B cell (primary cell): ENCODE results near the gene PPP1R12B. TPM values are rescaled to one million over a fixed set of nuclear protein-coding genes. Genes with fewer than 3 reads are reported as not detected.
"Not testable (repeated sequence)": the region's sequence is repeated elsewhere in the genome, so short reads cannot be mapped to it uniquely, and the experiment has no call there.

Source experiments
- ATAC-seq: fragments of 200-7000 bp; cut with Tn5 transposase; one replicate; pipeline ENCODE4 v1.10.0; 2021; ENCODE audit warnings: low read depth, mild to moderate bottlenecking, moderate number of reproducible peaks, moderate library complexity
- CTCF ChIA-PET: fragments of 350-600 bp; sonication (Branson Sonifier 250); formaldehyde crosslinking; loops from one replicate; lab custom pipeline; 2021; ENCODE audit warnings: antibody characterized with exemption, inconsistent platforms; lab: Charles Lee
- POLR2A ChIA-PET: fragments of 350-600 bp; sonication (Branson Sonifier 250); formaldehyde crosslinking; loops from one replicate; lab custom pipeline; 2021; ENCODE audit warnings: antibody characterized with exemption; lab: Charles Lee
- DNase-seq: peaks from one replicate; pipeline ENCODE4 v3.0.0; 2013
- H2AFZ ChIP-seq: 2 replicates; pipeline ENCODE4 v1.6.1; 2012; ENCODE audit warnings: mild to moderate bottlenecking, low read depth, low read length; ENCODE audit not compliant: insufficient read depth, poor library complexity, severe bottlenecking
- H3K27ac ChIP-seq, 2 donors: 1 replicate in 1 of 2; 2 replicates in 1 of 2; pipeline ENCODE4 v1.5.1; 2012 to 2013; ENCODE audit warnings: low read length in 2 of 2, mild to moderate bottlenecking in 2 of 2, moderate library complexity in 1 of 2
- H3K27me3 ChIP-seq, 4 experiments: fragments of 200-600 bp in 1 of 4; sonication (generic) in 1 of 4; replicated peaks in 1 of 4; 1 replicate in 2 of 4; 2 replicates in 2 of 4; pipeline versions ENCODE4 v1.6.1 to v1.7.0; 2013 to 2016; ENCODE audit warnings: low read length in 3 of 4, mild to moderate bottlenecking in 2 of 4, mixed read lengths in 1 of 4, moderate library complexity in 1 of 4; ENCODE audit not compliant: insufficient read depth in 4 of 4, control insufficient read depth in 3 of 4; ENCODE audit errors: control extremely low read depth in 1 of 4
- H3K36me3 ChIP-seq, 2 experiments: replicated peaks in 1 of 2; 1 replicate in 1 of 2; 2 replicates in 1 of 2; pipeline versions ENCODE4 v1.6.1 to v1.7.1; 2013; ENCODE audit warnings: low read length in 1 of 2; ENCODE audit not compliant: insufficient read depth in 2 of 2, control insufficient read depth in 1 of 2; ENCODE audit errors: control extremely low read depth in 1 of 2, extremely low read depth in 1 of 2
- H3K4me1 ChIP-seq, 2 donors: fragments of 200-600 bp in 1 of 2; sonication (generic) in 1 of 2; 1 replicate in 1 of 2; 2 replicates in 1 of 2; pipeline versions ENCODE4 v1.5.1 to v1.6.1; 2013 to 2017; ENCODE audit warnings: low read length in 2 of 2; ENCODE audit not compliant: control insufficient read depth in 2 of 2, insufficient read depth in 2 of 2
- H3K4me2 ChIP-seq: replicated peaks from 2 replicates; pipeline ENCODE3; 2012; ENCODE audit warnings: mild to moderate bottlenecking, low read depth, low read length; ENCODE audit not compliant: poor library complexity, severe bottlenecking
- H3K4me3 ChIP-seq, 5 experiments: fragments of 200-600 bp in 1 of 5; sonication (generic) in 1 of 5; 1 replicate in 3 of 5; 2 replicates in 2 of 5; pipeline versions ENCODE4 v1.5.1 to v1.7.0; 2011 to 2016; ENCODE audit warnings: low read length in 4 of 5, mild to moderate bottlenecking in 4 of 5, low read depth in 2 of 5, control low read depth in 1 of 5, moderate library complexity in 1 of 5; ENCODE audit not compliant: insufficient read depth in 1 of 5; ENCODE audit errors: control extremely low read depth in 1 of 5, extremely low read depth in 1 of 5
- H3K79me2 ChIP-seq: fragments of 200-600 bp; sonication (generic); one replicate; pipeline ENCODE4 v1.6.0; 2016; ENCODE audit warnings: low read length; ENCODE audit not compliant: control insufficient read depth, insufficient read depth
- H3K9ac ChIP-seq: fragments of 200-600 bp; sonication (generic); 2 replicates; pipeline ENCODE4 v1.6.1; 2017; ENCODE audit warnings: mild to moderate bottlenecking, low read length, moderate library complexity
- H3K9me3 ChIP-seq, 3 donors: one replicate each; pipeline versions ENCODE4 v1.6.1 to v1.7.1; 2013; ENCODE audit warnings: low read length in 2 of 3; ENCODE audit not compliant: control insufficient read depth in 2 of 3, insufficient read depth in 1 of 3; ENCODE audit errors: control extremely low read depth in 1 of 3
- H4K20me1 ChIP-seq: 2 replicates; pipeline ENCODE4 v1.6.0; 2012; ENCODE audit warnings: mild to moderate bottlenecking, low read length; ENCODE audit not compliant: insufficient read depth, control insufficient read depth, poor library complexity, severe bottlenecking
- H3K27ac Mint-ChIP-seq: one replicate; pipeline ENCODE4 v1.8.0; 2021; ENCODE audit warnings: mixed read lengths
- H3K27me3 Mint-ChIP-seq: one replicate; pipeline ENCODE4 v1.8.0; 2021; ENCODE audit warnings: mixed read lengths
- H3K4me1 Mint-ChIP-seq: one replicate; pipeline ENCODE4 v1.8.0; 2021; ENCODE audit warnings: mixed read lengths
- H3K4me3 Mint-ChIP-seq: one replicate; pipeline ENCODE4 v1.8.0; 2021; ENCODE audit warnings: mixed read lengths
- H3K9me3 Mint-ChIP-seq: one replicate; pipeline ENCODE4 v1.8.0; 2022; ENCODE audit warnings: mixed read lengths; ENCODE audit not compliant: insufficient read depth
- CTCF ChIP-seq: fragments of 200-600 bp; IDR thresholded peaks from one replicate; pipeline ENCODE4 v1.8.0; 2022; ENCODE audit warnings: antibody characterized with exemption, mild to moderate bottlenecking
- EZH2 ChIP-seq: IDR thresholded peaks from 2 replicates; pipeline ENCODE4 v1.6.1; 2012; ENCODE audit warnings: borderline replicate concordance, low read depth, mild to moderate bottlenecking, moderate library complexity, low read length; ENCODE audit not compliant: insufficient read depth, poor library complexity, severe bottlenecking
- WGBS: methylation state at CpG from one replicate; pipeline ENCODE4 v1.1.5; 2013; ENCODE audit warnings: missing lambda C conversion rate; ENCODE audit not compliant: insufficient coverage; 5-methylcytosine and 5-hydroxymethylcytosine counted together
- intact Hi-C: fragments of 100-400 bp; cut with micrococcal nuclease; formaldehyde crosslinking; loops from one replicate; pipeline ENCODE4 v1.10.0; 2022
- polyA plus RNA-seq: library from polyadenylated mRNA; depleted of rRNA; stranded (reverse); fragments of >200 nt; gene quantifications from 2 replicates; pipeline ENCODE4 v1.2.3, GENCODE V29; 2012
- total RNA-seq, 2 donors: library from RNA; stranded (reverse); fragments of 120-200 nt in 1 of 2; gene quantifications; 1 replicate in 1 of 2; 2 replicates in 1 of 2; pipeline versions ENCODE4 v1.2.3 to v1.2.4, GENCODE V29; 2013 to 2022

Gene PPP1R12B
- total and polyA plus RNA-seq, 2 donors (not counting 1 experiment from before 2014, with no cell fraction given) = 7.1 to 49.6 TPM

GRCh38 chr1:202632241-202632640 lies 283.7 kb downstream of the PPP1R12B start:
- no peaks in the 10 kb centered on the region for H3K79me2 ChIP-seq
- H3K4me2 ChIP-seq = no peak overlapping the region
- no peak overlapping the region for H3K4me3 Mint-ChIP-seq
- H3K4me3 ChIP-seq = no peak overlapping the region
- intact Hi-C loops = no loop called here
- no peak overlapping the region for H2AFZ ChIP-seq
- DNase-seq (no peak), ATAC-seq (no peak)
- H3K4me1 Mint-ChIP-seq = peaks cover 44% of the 10 kb centered on the region
- H3K9ac ChIP-seq = no peak overlapping the region
- H3K4me1 ChIP-seq = peaks cover 49% of the 10 kb centered on the region in 2 donors
- H3K36me3 ChIP-seq = no peaks in the 10 kb centered on the region
- H3K9me3 ChIP-seq = no peaks in the 10 kb centered on the region
- peaks cover 0 to 49% (median 3%) of the 10 kb centered on the region in 4 experiments for H3K27me3 ChIP-seq
- no peaks in the 10 kb centered on the region for H4K20me1 ChIP-seq
- CTCF ChIA-PET = no interaction called here
- H3K27me3 Mint-ChIP-seq = peaks cover 44% of the 10 kb centered on the region
- H3K27ac Mint-ChIP-seq = no peak overlapping the region
- H3K27ac ChIP-seq = no peak overlapping the region
- no peak for TF ChIP-seq CTCF
- no peak for TF ChIP-seq EZH2
- POLR2A ChIA-PET = no interaction called here
- WGBS = 92% methylated on average over 10 of the region's 10 CpGs
- H3K9me3 Mint-ChIP-seq = no peaks in the 10 kb centered on the region

GRCh38 chr1:202636171-202636570 lies 287.7 kb downstream of the PPP1R12B start:
- H3K9ac ChIP-seq, H3K9me3 ChIP-seq, DNase-seq, H3K4me1 ChIP-seq, H3K4me3 Mint-ChIP-seq, intact Hi-C loops, CTCF ChIA-PET, H3K36me3 ChIP-seq, H3K4me1 Mint-ChIP-seq, ATAC-seq, H3K9me3 Mint-ChIP-seq, H2AFZ ChIP-seq, H3K27ac Mint-ChIP-seq, H3K4me3 ChIP-seq, H4K20me1 ChIP-seq, H3K4me2 ChIP-seq, H3K79me2 ChIP-seq, H3K27ac ChIP-seq, POLR2A ChIA-PET: not testable (repeated sequence)
- H3K27me3 Mint-ChIP-seq = peaks cover 65% of the 10 kb centered on the region
- WGBS = no CpG with 5 or more reads among the region's 3 CpGs
- H3K27me3 ChIP-seq = peaks cover 0 to 63% (median 11%) of the 10 kb centered on the region in 4 experiments

GRCh38 chr1:202637321-202638018 lies 289.0 kb downstream of the PPP1R12B start:
- DNase-seq, H3K9me3 ChIP-seq, H3K4me1 ChIP-seq, H2AFZ ChIP-seq, POLR2A ChIA-PET, H3K4me3 ChIP-seq, H4K20me1 ChIP-seq, H3K9me3 Mint-ChIP-seq, H3K9ac ChIP-seq, H3K4me1 Mint-ChIP-seq, ATAC-seq, H3K27ac Mint-ChIP-seq, H3K79me2 ChIP-seq, CTCF ChIA-PET, H3K4me3 Mint-ChIP-seq, H3K27ac ChIP-seq, intact Hi-C loops, H3K36me3 ChIP-seq, H3K4me2 ChIP-seq: not testable (repeated sequence)
- H3K27me3 ChIP-seq = peaks cover 0 to 64% (median 21%) of the 10 kb centered on the region in 4 experiments
- WGBS = 82% methylated on average over 16 of the region's 16 CpGs
- H3K27me3 Mint-ChIP-seq = peaks cover 69% of the 10 kb centered on the region
